MV-4-11 (cell line): ENCODE data around the gene DCK.

Experiments used
- DNase-seq: peaks from one replicate; lab custom pipeline; 2025; lab: John Stamatoyannopoulos, UW

Gene DCK

DNA sequence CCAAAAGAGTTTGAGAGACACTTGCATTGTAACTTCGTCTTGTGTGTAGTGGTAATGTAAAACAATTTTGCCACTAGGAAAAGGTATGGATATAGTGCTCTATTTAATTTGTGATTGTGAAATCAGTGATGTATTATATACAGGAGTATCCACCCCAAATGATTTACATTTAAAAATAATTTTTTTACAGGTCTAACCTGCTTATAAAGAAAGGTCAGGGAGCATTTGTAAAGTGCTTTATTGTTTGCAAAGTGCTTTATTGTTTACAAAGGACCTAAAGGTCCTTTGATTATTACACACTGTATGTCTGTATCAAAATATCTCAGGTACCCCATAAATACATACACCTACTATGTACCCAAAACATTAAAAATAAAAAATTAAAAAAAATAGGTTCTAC, 70.3 kb downstream of the DCK start:
- DNase-seq = no peak

- no peak for DNase-seq
These were observed 71.1 kb downstream of the DCK start for GRCh38 chr4:71064521-71064920.

DNA sequence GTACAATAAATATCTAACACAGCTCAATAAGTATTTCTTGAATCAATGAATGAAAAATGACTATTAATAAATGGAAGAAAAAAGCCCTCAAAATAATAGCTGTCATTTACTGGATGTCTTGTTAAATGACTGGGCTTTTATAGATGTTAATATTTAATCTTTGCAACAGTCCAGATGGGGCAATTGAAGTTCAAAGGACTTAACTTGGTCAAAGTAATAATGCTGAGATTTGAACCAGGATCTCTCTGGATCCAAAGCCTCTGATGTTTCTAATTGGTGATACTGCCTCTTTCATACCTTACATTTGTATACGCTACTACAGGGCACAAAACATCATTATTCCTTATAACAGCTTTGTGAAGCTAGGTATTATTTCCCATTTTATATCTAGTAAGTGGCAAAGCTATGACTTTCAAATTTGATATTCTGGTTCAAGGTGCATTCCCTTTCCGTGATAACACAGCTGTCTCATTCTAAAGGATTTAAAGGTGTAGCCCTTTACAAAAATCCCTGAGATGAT, 72.6 kb downstream of the DCK start:
- DNase-seq = no peak

GRCh38 chr4:71066737-71067716, 73.6 kb downstream of the DCK start:
- peak; percentile 13 for DNase-seq

DNA sequence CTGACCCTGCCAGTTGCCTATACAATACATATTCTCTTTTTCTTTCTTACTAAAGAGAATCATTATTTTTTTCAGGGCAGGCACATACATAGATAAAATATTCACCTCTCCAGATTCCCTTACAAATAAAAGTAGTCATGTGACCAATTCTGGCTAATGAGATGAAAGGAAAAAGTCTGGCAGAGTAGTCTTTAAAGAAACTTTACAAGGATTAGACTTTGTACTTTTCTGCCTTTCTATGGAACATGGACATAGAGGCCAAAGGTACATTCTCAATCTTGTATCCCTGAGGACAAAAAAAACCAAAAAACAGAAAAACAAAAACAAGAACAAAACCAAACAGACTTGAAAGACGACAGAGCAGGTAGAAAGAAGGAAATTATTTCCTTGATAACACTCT, 75.6 kb downstream of the DCK start:
- no peak for DNase-seq

- DNase-seq = no peak
These were observed 76.6 kb downstream of the DCK start for GRCh38 chr4:71070015-71070414.

DNA sequence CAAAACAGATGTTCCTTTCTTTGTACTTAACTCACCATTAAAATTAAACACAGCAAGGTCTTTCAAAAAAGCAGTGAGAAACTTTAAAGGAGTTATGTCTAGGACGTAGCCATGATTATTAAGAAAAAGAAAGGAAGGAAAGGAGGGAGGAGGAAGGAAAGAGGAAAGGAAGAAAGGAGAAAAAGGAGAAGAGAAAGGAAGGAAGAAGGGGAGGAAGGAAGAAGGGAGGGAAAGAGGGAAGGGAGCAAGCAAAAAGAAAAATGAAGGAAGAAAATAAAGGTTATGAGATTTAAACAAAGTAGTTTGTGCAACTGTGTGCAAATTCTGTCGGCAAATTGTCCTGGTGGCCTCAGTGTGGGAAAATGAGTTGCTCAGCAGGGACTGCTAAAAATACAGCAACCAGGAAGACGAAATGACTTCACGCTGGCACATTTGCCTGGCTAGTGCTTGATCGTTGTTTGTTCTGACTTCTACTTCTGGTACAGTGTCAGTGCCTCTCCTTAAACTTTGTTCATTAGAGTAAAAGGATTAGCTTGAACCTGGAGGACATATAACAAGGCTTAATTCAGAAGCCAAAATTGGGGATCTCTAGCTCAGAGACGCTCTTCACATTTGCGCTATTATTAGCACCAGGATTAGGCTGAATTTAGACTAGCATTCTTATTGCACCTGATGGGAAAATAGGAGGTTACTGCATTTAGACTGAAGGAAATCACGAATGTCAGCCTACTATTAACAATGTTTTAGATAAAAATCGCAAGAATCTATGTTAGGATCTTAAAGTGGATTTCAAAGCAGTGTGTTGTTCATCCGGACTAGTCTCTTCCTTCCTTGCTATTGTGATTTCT, 81.2 kb downstream of the DCK start:
- no peak for DNase-seq
